GM12878 (cell line): ENCODE results near the gene ZFAND2B. TPM values are rescaled to one million over a fixed set of nuclear protein-coding genes. Genes with fewer than 3 reads are reported as not detected.

Experiments
- ATAC-seq: fragments of 200-7000 bp; cut with Tn5 transposase; 3 replicates; pipeline ENCODE4 v1.9.1; 2020; ENCODE audit warnings: mild to moderate bottlenecking, moderate library complexity
- BruUV-seq: library from RNA; stranded (reverse); fragments of 400-500 nt; replicated peaks from 2 replicates; lab custom pipeline; 2021; lab: Mats Ljungman, UMichigan
- CTCF ChIA-PET: fragments of 300-600 bp; sonication (Branson Sonifier 250); formaldehyde crosslinking; extraction: SDS; loops from one replicate; lab custom pipeline; 2021; ENCODE audit warnings: inconsistent platforms; lab: Yijun Ruan, JAX
- POLR2A ChIA-PET: fragments of 350-600 bp; formaldehyde crosslinking; extraction: SDS; loops from one replicate; lab custom pipeline; 2021; ENCODE audit warnings: inconsistent platforms; lab: Charles Lee
- RAD21 ChIA-PET: fragments of 300-600 bp; sonication (Branson Sonifier 250); formaldehyde crosslinking; loops from one replicate; lab custom pipeline; 2023; ENCODE audit warnings: antibody characterized with exemption; ENCODE audit not compliant: unreplicated experiment; lab: Charles Lee
- SMC1A ChIA-PET: fragments of 300-600 bp; sonication (Branson Sonifier 250); formaldehyde crosslinking; loops from one replicate; lab custom pipeline; 2023; ENCODE audit not compliant: unreplicated experiment, uncharacterized antibody; lab: Charles Lee
- DNase-seq: peaks from one replicate; pipeline ENCODE4 v3.0.0-alpha.2; 2011; ENCODE audit warnings: low read depth, low spot score
- FAIRE-seq: peaks from 3 replicates; lab custom pipeline; 2011; peaks lifted over from hg19 to GRCh38; lab: Jason Lieb, UNC
- H2AFZ ChIP-seq: 2 replicates; pipeline ENCODE4 v1.6.0; 2011; ENCODE audit warnings: low read depth, low read length, control low read depth; ENCODE audit not compliant: control insufficient read depth
- H3K27ac ChIP-seq: 2 replicates; pipeline ENCODE4 v1.5.1; 2011; ENCODE audit warnings: control low read depth; ENCODE audit not compliant: control insufficient read depth, insufficient read depth
- H3K27me3 ChIP-seq, 2 experiments: replicated peaks in 1 of 2; 2 replicates each; pipeline versions ENCODE4 v1.6.0 to v1.6.1; 2011; ENCODE audit warnings: low read length in 1 of 2; ENCODE audit not compliant: control insufficient read depth in 2 of 2, insufficient read depth in 2 of 2
- H3K36me3 ChIP-seq, 2 experiments: 2 replicates each; pipeline ENCODE4 v1.5.1; 2011; ENCODE audit warnings: low read length in 1 of 2; ENCODE audit not compliant: control insufficient read depth in 2 of 2, insufficient read depth in 2 of 2
- H3K4me1 ChIP-seq: 2 replicates; pipeline ENCODE4 v1.6.1; 2011; ENCODE audit warnings: mild to moderate bottlenecking, low read length, moderate library complexity, mixed read lengths; ENCODE audit not compliant: control insufficient read depth, insufficient read depth
- H3K4me2 ChIP-seq: 2 replicates; pipeline ENCODE4 v1.6.0; 2011; ENCODE audit warnings: control low read depth; ENCODE audit not compliant: control insufficient read depth, insufficient read depth
- H3K4me3 ChIP-seq: fragments of 200-600 bp; sonication (generic); 2 replicates; pipeline ENCODE4 v1.5.1; 2016
- H3K79me2 ChIP-seq: 2 replicates; pipeline ENCODE4 v1.6.0; 2011; ENCODE audit warnings: low read length; ENCODE audit not compliant: control insufficient read depth, insufficient read depth
- H3K9ac ChIP-seq: 2 replicates; pipeline ENCODE4 v1.8.0; 2011; ENCODE audit warnings: low read length, control low read depth, mixed read lengths; ENCODE audit not compliant: control insufficient read depth, insufficient read depth
- H3K9me3 ChIP-seq: replicated peaks from 3 replicates; pipeline ENCODE4 v1.5.1; 2011; ENCODE audit warnings: mild to moderate bottlenecking, low read length; ENCODE audit not compliant: control insufficient read depth, insufficient read depth
- H4K20me1 ChIP-seq: 2 replicates; pipeline ENCODE4 v1.6.0; 2011; ENCODE audit not compliant: control insufficient read depth, insufficient read depth
- BRCA1 ChIP-seq: IDR thresholded peaks from 2 replicates; pipeline ENCODE4 v1.6.1; 2011; ENCODE audit warnings: low read depth, low read length, improper control_type of control experiment
- GATAD2B ChIP-seq: fragments of 450-650 bp; conservative IDR thresholded peaks from 2 replicates; pipeline ENCODE4 v1.6.1; 2017; ENCODE audit warnings: low read depth, mild to moderate bottlenecking, moderate library complexity
- HDAC6 ChIP-seq: fragments of 200-600 bp; sonication (generic); IDR thresholded peaks from one replicate; pipeline ENCODE4 v1.8.0; 2017; ENCODE audit warnings: antibody characterized with exemption; ENCODE audit not compliant: unreplicated experiment
- IRF4 ChIP-seq: IDR thresholded peaks from 2 replicates; pipeline ENCODE4 v1.6.1; 2011; ENCODE audit warnings: low read depth, low read length
- KLF5 ChIP-seq: fragments of 450-650 bp; IDR thresholded peaks from 2 replicates; pipeline ENCODE4 v1.6.1; 2014; ENCODE audit warnings: mild to moderate bottlenecking; ENCODE audit not compliant: partially characterized antibody
- RUNX3 ChIP-seq: IDR thresholded peaks from 2 replicates; pipeline ENCODE4 v1.6.1; 2012; ENCODE audit warnings: low read length, inconsistent platforms
- SREBF1 ChIP-seq: IDR thresholded peaks from 2 replicates; pipeline ENCODE4 v1.6.1; 2012; ENCODE audit warnings: mild to moderate bottlenecking, low read length
- YY1 ChIP-seq: IDR thresholded peaks from 2 replicates; pipeline ENCODE4 v1.6.1; 2011; ENCODE audit warnings: low read depth, mild to moderate bottlenecking, low read length
- WGBS: methylation state at CpG from one replicate; pipeline ENCODE4 v1.1.6; 2016; ENCODE audit warnings: low lambda C conversion rate; ENCODE audit not compliant: insufficient replicate concordance, insufficient coverage; ENCODE audit errors: missing lambda C conversion rate; 5-methylcytosine and 5-hydroxymethylcytosine counted together
- in situ Hi-C: fragments of 300-500 bp; cut with MboI; formaldehyde crosslinking; loops from 9 replicates; pipeline ENCODE4 v1.14.3; 2018; ENCODE audit warnings: mixed read lengths
- intact Hi-C: fragments of 100-400 bp; cut with micrococcal nuclease; formaldehyde crosslinking; loops from one replicate; pipeline ENCODE4 v1.14.2; 2022; ENCODE audit not compliant: unreplicated experiment
- polyA plus RNA-seq, 11 experiments: library from polyadenylated mRNA; depleted of rRNA in 4 of 11; unstranded in 6 of 11; stranded (reverse) in 5 of 11; fragments of >200 nt; fragmentation: Nextera tagmentation in 4 of 11; fragmentation: Illumina TruSeq in 1 of 11; extraction: Ambion mirVana in 4 of 11; extraction: Trizol in 1 of 11; gene quantifications; 1 replicate in 1 of 11; 2 replicates in 10 of 11; pipeline versions ENCODE4 v1.2.1 to v1.2.3, GENCODE V29; 2011 to 2016; ENCODE audit warnings: inconsistent platforms in 2 of 11, missing spikeins in 2 of 11, low read depth in 1 of 11
- total RNA-seq, 4 experiments: library from RNA; depleted of rRNA in 3 of 4; stranded (reverse); fragments of >200 nt in 3 of 4; fragmentation: Illumina TruSeq in 1 of 4; extraction: Trizol in 1 of 4; gene quantifications; 2 replicates each; pipeline versions ENCODE4 v1.2.1 to v1.2.3, GENCODE V29; 2013 to 2021

Gene ZFAND2B
- total and polyA plus RNA-seq, 10 of the 15 experiments (the other 5 are each of a cell fraction or from before 2014, with no cell fraction given) = 5.4 to 28.1 (median 22.4) TPM

DNA sequence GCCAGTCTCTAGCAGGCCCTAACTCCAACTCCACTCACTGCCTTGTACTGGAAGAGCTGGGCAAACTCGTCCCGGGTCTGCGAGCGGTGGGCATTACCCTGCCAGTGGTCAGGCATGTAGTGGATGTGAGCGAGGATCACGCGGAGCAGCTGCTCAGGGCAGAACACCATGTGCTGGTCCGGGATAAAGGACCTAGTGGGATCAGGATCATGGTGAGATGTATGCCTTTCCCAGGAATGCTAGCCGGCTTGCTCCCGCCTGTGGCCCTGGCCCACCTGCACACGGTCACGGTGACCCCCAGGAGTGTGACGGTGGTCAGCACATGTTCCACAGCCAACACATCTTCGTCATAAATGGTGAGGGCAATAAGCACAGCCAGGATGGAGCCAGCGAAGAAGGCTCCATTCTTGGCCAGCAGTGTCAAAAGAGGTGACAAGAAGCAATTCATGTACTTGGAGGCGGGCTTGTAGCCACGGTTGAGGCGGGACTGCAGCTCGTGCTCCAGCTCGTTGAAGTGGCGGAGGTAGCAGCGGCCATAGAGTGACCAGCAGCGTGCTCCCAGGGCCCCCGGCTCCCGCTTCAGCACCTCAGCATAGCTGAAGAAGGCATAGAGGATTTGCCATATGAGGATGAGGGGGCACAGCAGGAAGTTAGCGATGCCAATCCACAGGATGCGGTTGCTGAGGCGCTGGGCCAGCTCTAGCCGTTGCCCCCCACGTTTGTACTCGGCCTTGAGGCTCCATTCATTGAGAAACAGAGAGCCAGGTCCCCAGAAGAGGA, 17.4 kb downstream of the ZFAND2B start:
- no peak overlapping the region for H3K9ac ChIP-seq
- H3K4me2 ChIP-seq = no peak overlapping the region
- H3K4me1 ChIP-seq = peaks cover 20% of the 10 kb centered on the region
- no peaks in the 10 kb centered on the region for H3K27me3 ChIP-seq
- FAIRE-seq = no peak
- peaks cover 18% of the 10 kb centered on the region for H3K79me2 ChIP-seq
- SMC1A ChIA-PET = no interaction called here
- H3K36me3 ChIP-seq = peaks cover 14 to 27% of the 10 kb centered on the region in 2 experiments
- no TSS peak for BruUV-seq
- H3K9me3 ChIP-seq = no peaks in the 10 kb centered on the region
- no peak for TF ChIP-seq IRF4
- no peak for TF ChIP-seq KLF5
- TF ChIP-seq SREBF1 = no peak
- no peak for TF ChIP-seq YY1
- TF ChIP-seq BRCA1 = no peak
- no peak for TF ChIP-seq HDAC6
- H3K27ac ChIP-seq = no peak overlapping the region
- no peak for ATAC-seq
- intact Hi-C loops (no loop called here), in situ Hi-C loops (no loop called here)
- POLR2A ChIA-PET = interaction anchor here (0.5 kb wide), 1 partner anchor 30 kb away, joined by 3 read pairs; no protein-coding TSS in a partner anchor
- no peak overlapping the region for H2AFZ ChIP-seq
- no peak for DNase-seq
- RAD21 ChIA-PET = no interaction called here
- H3K4me3 ChIP-seq = no peak overlapping the region
- 98% methylated on average over 31 of the region's 31 CpGs for WGBS
- CTCF ChIA-PET = no interaction called here
- no peaks in the 10 kb centered on the region; the same call in 1 of the 2 replicates for H4K20me1 ChIP-seq

DNA sequence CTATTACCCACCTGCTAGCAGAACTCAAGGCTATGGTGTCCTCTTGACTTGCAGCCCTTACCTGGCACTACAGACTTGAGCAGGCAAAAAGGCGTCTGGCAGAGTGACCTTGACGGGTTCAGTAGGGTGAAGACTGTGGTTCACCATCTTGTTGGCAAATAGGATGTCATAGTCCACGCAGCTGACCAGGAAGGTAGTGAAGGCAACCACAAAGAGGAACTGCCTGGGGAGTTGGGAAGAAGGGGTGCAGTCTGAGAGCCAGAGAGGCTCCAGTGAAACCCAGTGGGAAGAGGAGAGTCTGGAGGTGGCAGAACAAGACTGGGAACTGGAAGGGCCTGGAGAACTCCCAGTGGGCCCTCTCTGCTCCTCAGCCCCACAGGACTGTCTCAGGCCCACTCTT, 18.8 kb downstream of the ZFAND2B start:
- intact Hi-C loops = no loop called here
- Histone ChIP-seq H3K4me2 (no peak overlapping the region), H3K79me2 (peaks cover 25% of the 10 kb centered on the region), H4K20me1 (no peaks in the 10 kb centered on the region), H3K9ac (no peak overlapping the region), H3K4me1 (peaks cover 15% of the 10 kb centered on the region), H3K4me3 (no peak overlapping the region), H3K27me3 (no peaks in the 10 kb centered on the region), H3K9me3 (no peaks in the 10 kb centered on the region), H2AFZ (no peak overlapping the region), H3K27ac (no peak overlapping the region), H3K36me3 (peaks cover 13 to 23% of the 10 kb centered on the region in 2 experiments)
- WGBS = 52% methylated on average over 3 of the region's 3 CpGs
- DNase-seq (no peak), FAIRE-seq (no peak), ATAC-seq (no peak)
- no TSS peak for BruUV-seq
- ChIA-PET SMC1A (no interaction called here), POLR2A (no interaction called here), CTCF (interaction anchor here (0.6 kb wide), 1 partner anchor 13 kb away, joined by 3 read pairs; no protein-coding TSS in a partner anchor), RAD21 (no interaction called here)
- in situ Hi-C loops = no loop called here
- TF ChIP-seq RUNX3 (no peak), GATAD2B (no peak), YY1 (no peak)
